Upper lobe of left lung (tissue), 6 donors: Measurements from ENCODE around the gene GPR150. TPM values are rescaled to one million over a fixed set of nuclear protein-coding genes. Genes with fewer than 3 reads are reported as not detected.

ENCODE experiments used
- ATAC-seq, 2 donors: fragments of 200-7000 bp; cut with Tn5 transposase; one replicate each; pipeline ENCODE4 v1.9.1; 2022; ENCODE audit warnings: mild to moderate bottlenecking in 2 of 2, moderate library complexity in 2 of 2; ENCODE audit not compliant: low FRiP score in 2 of 2
- DNase-seq, 2 donors: peaks; one replicate each; pipeline ENCODE4 v3.0.0-alpha.2; 2019 to 2020
- H3K27ac ChIP-seq, 4 donors: fragments of 200-600 bp; sonication (generic); one replicate each; pipeline ENCODE4 v1.5.1; 2016 to 2019
- H3K27me3 ChIP-seq, 4 donors: fragments of 200-600 bp; sonication (generic); one replicate each; pipeline ENCODE4 v1.5.1; 2017 to 2019
- H3K36me3 ChIP-seq, 4 donors: fragments of 200-600 bp; sonication (generic); one replicate each; pipeline ENCODE4 v1.5.1; 2016 to 2019
- H3K4me1 ChIP-seq, 4 donors: fragments of 200-600 bp; sonication (generic); one replicate each; pipeline ENCODE4 v1.5.1; 2018 to 2019
- H3K4me3 ChIP-seq, 4 donors: fragments of 200-600 bp; sonication (generic); one replicate each; pipeline ENCODE4 v1.5.1; 2017 to 2019; ENCODE audit warnings: mild to moderate bottlenecking in 2 of 4, moderate library complexity in 1 of 4
- H3K9me3 ChIP-seq, 4 donors: fragments of 200-600 bp; sonication (generic); one replicate each; pipeline ENCODE4 v1.5.1; 2018 to 2019
- EP300 ChIP-seq, 4 donors: sonication (generic); formaldehyde crosslinking; IDR thresholded peaks; one replicate each; pipeline ENCODE4 v1.5.1; 2017; ENCODE audit warnings: antibody characterized with exemption in 4 of 4, control low read depth in 2 of 4
- POLR2A ChIP-seq, 4 donors: fragments of 450-650 bp; IDR thresholded peaks; one replicate each; pipeline ENCODE4 v1.5.1; 2016 to 2017; ENCODE audit warnings: antibody characterized with exemption in 4 of 4, mild to moderate bottlenecking in 2 of 4
- POLR2AphosphoS5 ChIP-seq, 2 donors: sonication (generic); formaldehyde crosslinking; IDR thresholded peaks; one replicate each; pipeline ENCODE4 v1.5.1; 2017; ENCODE audit warnings: antibody characterized with exemption in 2 of 2
- WGBS, 2 donors: methylation state at CpG; one replicate each; pipeline ENCODE4 v1.1.5; 2017 to 2018; 5-methylcytosine and 5-hydroxymethylcytosine counted together
- total RNA-seq, 6 donors: library from RNA; depleted of rRNA in 4 of 6; stranded (reverse); fragments of >200 nt in 4 of 6; gene quantifications; one replicate each; pipeline versions ENCODE4 v1.1.0 to v1.2.1, GENCODE V29; 2016 to 2021
- TF ChIP-seq, protein P1 (sequence below), 6 experiments: fragments of 450-650 bp in 4 of 6; fragments of 200-600 bp in 2 of 6; sonication (generic) in 2 of 6; IDR thresholded peaks; one replicate each; pipeline ENCODE4 v1.5.1; 2016 to 2019; ENCODE audit warnings: antibody characterized with exemption in 6 of 6
- donor health status: DM: no; HTN: no; CAD: no; lungs with moderate emphysema.
- donor health status: DM: no; HTN: yes; CAD: no; lungs with severe emphysema.

The GPR150 gene
- total RNA-seq, 6 donors from 2014 or later: 0.30 to 2.0 (median 0.74) TPM; not detected in 3

DNA sequence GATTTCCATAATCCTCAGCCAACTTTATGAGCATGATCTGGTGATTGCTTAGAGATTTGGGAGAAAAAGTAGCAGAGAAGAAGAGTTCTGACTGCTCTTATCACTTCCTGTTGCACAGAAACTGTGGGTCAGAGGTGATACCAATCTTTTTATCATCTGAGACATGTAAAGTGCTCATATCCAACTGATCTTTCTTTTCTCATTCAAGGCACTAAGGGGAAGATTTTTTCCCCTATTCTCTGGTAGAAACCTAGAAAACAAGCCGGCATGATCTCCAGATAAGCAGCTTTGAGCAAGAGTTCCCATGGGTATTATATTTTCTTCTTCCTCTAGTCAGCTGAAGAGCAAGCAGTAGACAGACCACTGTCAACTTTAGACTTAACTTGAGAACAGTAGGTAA, 29.0 kb upstream of the GPR150 start:
- Histone ChIP-seq H3K9me3 (no peaks in the 10 kb centered on the region), H3K27me3 (no peaks in the 10 kb centered on the region), H3K4me3 (no peak overlapping the region), H3K36me3 (no peaks in the 10 kb centered on the region), H3K4me1 (no peaks in the 10 kb centered on the region), H3K27ac (no peak overlapping the region)
- 85 to 90% methylated on average over 1 of the region's 1 CpG for WGBS, 2 donors
- DNase-seq (no peak), ATAC-seq (no peak)
- TF ChIP-seq EP300 (IDR thresholded peaks at IDR 0.05): no peak
- TF ChIP-seq POLR2AphosphoS5 (IDR thresholded peaks at IDR 0.05): no peak
- TF ChIP-seq, protein P1, sequence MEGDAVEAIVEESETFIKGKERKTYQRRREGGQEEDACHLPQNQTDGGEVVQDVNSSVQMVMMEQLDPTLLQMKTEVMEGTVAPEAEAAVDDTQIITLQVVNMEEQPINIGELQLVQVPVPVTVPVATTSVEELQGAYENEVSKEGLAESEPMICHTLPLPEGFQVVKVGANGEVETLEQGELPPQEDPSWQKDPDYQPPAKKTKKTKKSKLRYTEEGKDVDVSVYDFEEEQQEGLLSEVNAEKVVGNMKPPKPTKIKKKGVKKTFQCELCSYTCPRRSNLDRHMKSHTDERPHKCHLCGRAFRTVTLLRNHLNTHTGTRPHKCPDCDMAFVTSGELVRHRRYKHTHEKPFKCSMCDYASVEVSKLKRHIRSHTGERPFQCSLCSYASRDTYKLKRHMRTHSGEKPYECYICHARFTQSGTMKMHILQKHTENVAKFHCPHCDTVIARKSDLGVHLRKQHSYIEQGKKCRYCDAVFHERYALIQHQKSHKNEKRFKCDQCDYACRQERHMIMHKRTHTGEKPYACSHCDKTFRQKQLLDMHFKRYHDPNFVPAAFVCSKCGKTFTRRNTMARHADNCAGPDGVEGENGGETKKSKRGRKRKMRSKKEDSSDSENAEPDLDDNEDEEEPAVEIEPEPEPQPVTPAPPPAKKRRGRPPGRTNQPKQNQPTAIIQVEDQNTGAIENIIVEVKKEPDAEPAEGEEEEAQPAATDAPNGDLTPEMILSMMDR (IDR thresholded peaks at IDR 0.05): no peak
- no peak for TF ChIP-seq POLR2A (IDR thresholded peaks at IDR 0.05)

DNA sequence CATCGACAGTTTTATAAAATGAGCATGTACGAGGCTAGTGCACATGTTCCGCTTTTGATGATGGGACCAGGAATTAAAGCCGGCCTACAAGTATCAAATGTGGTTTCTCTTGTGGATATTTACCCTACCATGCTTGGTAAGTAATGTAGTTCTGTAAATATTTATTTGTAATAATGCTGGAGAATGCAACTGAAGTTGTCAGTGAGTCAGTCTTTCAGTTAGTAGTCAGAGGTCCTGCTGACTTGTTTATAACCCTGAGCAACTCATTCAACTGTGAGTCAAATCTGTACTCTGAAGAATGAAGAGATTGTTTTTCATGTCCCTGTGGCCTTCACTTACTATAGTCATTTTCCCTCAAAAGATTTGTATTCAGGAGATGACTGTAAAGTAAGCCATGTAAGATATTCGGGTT, 28.4 kb upstream of the GPR150 start:
- Histone ChIP-seq H3K9me3 (no peaks in the 10 kb centered on the region), H3K4me1 (no peaks in the 10 kb centered on the region), H3K27me3 (no peaks in the 10 kb centered on the region), H3K36me3 (no peaks in the 10 kb centered on the region), H3K27ac (no peak overlapping the region), H3K4me3 (no peak overlapping the region)
- DNase-seq: no peak
- no peak for ATAC-seq
- 91 to 93% methylated on average over 5 of the region's 5 CpGs for WGBS, 2 donors
- TF ChIP-seq, protein P1 (IDR thresholded peaks at IDR 0.05): no peak
- TF ChIP-seq POLR2A (IDR thresholded peaks at IDR 0.05) (no peak), EP300 (IDR thresholded peaks at IDR 0.05) (no peak), POLR2AphosphoS5 (IDR thresholded peaks at IDR 0.05) (no peak)

DNA sequence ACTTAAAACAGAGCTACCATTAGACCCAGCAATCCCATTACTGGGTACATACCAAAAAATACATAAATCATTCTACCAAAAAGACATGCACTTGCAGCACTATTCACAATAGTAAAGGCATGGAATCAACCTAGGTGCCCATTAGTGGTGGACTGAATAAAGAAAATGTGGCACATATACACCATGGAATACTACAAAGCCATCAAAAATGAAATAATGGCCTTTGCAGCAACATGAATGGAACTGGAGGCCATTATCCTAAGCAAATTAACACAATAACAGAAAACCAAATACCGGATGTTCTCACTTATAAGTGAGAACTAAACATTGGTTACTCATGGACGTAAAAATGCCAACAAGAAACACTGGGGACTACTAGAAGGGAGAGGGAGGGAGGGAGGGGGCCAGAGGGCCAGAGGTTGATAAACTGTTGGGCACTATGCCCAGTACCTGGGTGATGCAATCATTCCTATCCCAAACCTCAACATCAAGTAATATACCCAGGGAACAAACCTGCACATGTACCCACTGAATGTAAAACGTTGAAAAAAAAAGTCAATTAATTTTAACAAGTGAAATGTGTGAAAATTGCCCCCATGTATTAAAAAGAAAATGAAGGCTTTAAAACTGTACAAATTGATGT, 24.5 kb upstream of the GPR150 start:
- no peak for TF ChIP-seq EP300 (IDR thresholded peaks at IDR 0.05)
- TF ChIP-seq, protein P1 (IDR thresholded peaks at IDR 0.05): no peak
- TF ChIP-seq POLR2AphosphoS5 (IDR thresholded peaks at IDR 0.05): no peak
- no peak for TF ChIP-seq POLR2A (IDR thresholded peaks at IDR 0.05)
- DNase-seq (peak in 1 of 2 donors; percentile 28), ATAC-seq (no peak)
- H3K9me3 ChIP-seq: no peaks in the 10 kb centered on the region
- WGBS, 2 donors: 87 to 95% methylated on average over 3 of the region's 3 CpGs
- H3K4me3 ChIP-seq: no peak overlapping the region
- no peaks in the 10 kb centered on the region for H3K4me1 ChIP-seq
- no peak overlapping the region for H3K27ac ChIP-seq
- H3K27me3 ChIP-seq: no peaks in the 10 kb centered on the region
- H3K36me3 ChIP-seq: no peaks in the 10 kb centered on the region

DNA sequence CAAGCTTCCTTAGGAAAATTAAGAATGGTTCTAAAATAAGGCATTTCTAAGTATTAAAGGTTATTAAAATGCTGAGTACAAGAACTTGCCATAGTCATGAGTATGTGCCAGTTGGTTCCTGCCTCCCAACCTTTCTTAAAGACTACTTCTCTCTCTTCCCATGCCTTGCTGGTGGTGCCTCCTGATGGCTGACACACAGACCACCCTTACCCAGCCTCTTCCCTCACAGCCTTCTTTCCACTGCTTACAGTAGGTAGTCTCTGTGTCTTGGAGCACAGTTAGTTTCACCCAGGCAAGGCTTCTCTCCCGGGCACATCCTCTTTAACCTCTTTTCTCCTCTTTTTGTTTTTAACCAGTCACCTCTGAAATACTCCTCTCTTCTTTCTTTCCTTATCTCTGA, 20.6 kb upstream of the GPR150 start:
- Histone ChIP-seq H3K36me3 (peaks cover 0 to 13% (median 0%) of the 10 kb centered on the region in 4 donors), H3K4me3 (no peak overlapping the region), H3K27me3 (no peaks in the 10 kb centered on the region), H3K9me3 (no peaks in the 10 kb centered on the region), H3K27ac (no peak overlapping the region), H3K4me1 (no peaks in the 10 kb centered on the region)
- no peak for ATAC-seq
- WGBS, 2 donors: 92 to 94% methylated on average over 1 of the region's 1 CpG
- no peak for DNase-seq
- TF ChIP-seq EP300 (IDR thresholded peaks at IDR 0.05): no peak
- TF ChIP-seq POLR2A (IDR thresholded peaks at IDR 0.05): no peak
- no peak for TF ChIP-seq POLR2AphosphoS5 (IDR thresholded peaks at IDR 0.05)
- TF ChIP-seq, protein P1 (IDR thresholded peaks at IDR 0.05): no peak

DNA sequence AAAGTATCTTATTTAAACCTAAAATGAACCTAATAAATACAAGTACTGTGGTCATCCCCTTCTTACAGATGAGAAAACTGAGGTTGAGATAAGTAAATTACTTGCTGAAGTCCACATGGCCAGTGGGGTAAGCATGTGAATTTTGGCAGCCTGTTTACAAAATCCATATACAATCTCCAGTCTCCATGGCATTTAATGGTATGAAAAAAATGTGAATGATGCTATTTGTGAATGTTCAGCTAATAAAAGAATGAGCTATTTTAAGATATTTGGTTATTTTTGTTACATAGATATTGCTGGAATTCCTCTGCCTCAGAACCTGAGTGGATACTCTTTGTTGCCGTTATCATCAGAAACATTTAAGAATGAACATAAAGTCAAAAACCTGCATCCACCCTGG, 19.3 kb upstream of the GPR150 start:
- Histone ChIP-seq H3K27me3 (no peaks in the 10 kb centered on the region), H3K27ac (no peak overlapping the region), H3K36me3 (peaks cover 0 to 13% (median 0%) of the 10 kb centered on the region in 4 donors), H3K9me3 (no peaks in the 10 kb centered on the region), H3K4me3 (no peak overlapping the region), H3K4me1 (no peaks in the 10 kb centered on the region)
- TF ChIP-seq POLR2A (IDR thresholded peaks at IDR 0.05): no peak
- TF ChIP-seq, protein P1 (IDR thresholded peaks at IDR 0.05): no peak
- no peak for TF ChIP-seq EP300 (IDR thresholded peaks at IDR 0.05)
- no peak for TF ChIP-seq POLR2AphosphoS5 (IDR thresholded peaks at IDR 0.05)
- no peak for ATAC-seq
- 88 to 96% methylated on average over 1 of the region's 1 CpG for WGBS, 2 donors
- DNase-seq: no peak
